Measurements from ENCODE around the gene NR3C2.

DNA sequence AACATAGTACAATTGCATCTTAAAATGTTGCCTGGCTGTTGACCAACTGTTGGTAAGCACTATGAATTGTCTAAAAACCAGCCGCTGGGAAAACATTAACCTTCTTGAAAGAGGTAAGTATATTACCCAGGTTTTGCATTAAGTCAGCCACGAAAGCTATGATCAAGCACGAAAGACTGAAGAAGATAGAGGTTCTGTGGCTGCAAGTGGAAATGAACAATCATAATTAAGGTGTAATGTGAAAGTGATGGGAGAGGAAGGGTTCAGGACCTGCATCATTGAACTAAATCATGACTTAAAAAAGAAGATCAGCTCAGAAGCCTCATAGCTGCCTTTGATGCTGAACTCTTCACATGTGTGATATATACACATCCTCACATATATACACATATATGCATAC lies 341.0 kb downstream of the NR3C2 start:
- TF ChIP-seq, protein P1, sequence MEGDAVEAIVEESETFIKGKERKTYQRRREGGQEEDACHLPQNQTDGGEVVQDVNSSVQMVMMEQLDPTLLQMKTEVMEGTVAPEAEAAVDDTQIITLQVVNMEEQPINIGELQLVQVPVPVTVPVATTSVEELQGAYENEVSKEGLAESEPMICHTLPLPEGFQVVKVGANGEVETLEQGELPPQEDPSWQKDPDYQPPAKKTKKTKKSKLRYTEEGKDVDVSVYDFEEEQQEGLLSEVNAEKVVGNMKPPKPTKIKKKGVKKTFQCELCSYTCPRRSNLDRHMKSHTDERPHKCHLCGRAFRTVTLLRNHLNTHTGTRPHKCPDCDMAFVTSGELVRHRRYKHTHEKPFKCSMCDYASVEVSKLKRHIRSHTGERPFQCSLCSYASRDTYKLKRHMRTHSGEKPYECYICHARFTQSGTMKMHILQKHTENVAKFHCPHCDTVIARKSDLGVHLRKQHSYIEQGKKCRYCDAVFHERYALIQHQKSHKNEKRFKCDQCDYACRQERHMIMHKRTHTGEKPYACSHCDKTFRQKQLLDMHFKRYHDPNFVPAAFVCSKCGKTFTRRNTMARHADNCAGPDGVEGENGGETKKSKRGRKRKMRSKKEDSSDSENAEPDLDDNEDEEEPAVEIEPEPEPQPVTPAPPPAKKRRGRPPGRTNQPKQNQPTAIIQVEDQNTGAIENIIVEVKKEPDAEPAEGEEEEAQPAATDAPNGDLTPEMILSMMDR (IDR thresholded peaks at IDR 0.05; ENCODE audit: borderline replicate concordance, extremely low read depth, low read length, poor library complexity, severe bottlenecking) = no peak
- no peak for TF ChIP-seq EZH2 (IDR thresholded peaks at IDR 0.05; ENCODE audit: borderline replicate concordance, low read depth, low read length, severe bottlenecking)
